GM23338 (cell line): ENCODE data around the gene KLHDC7A. TPM values are rescaled to one million over a fixed set of nuclear protein-coding genes. Genes with fewer than 3 reads are reported as not detected.

ENCODE experiments used
- ATAC-seq: fragments of 200-7000 bp; cut with Tn5 transposase; 3 replicates; pipeline ENCODE4 v1.9.1; 2020
- DNase-seq: peaks from one replicate; pipeline ENCODE4 v3.0.0-alpha.2; 2015; ENCODE audit warnings: low spot score
- H2AFZ ChIP-seq: fragments of 200-600 bp; sonication (generic); 2 replicates; pipeline ENCODE4 v1.8.0; 2016; ENCODE audit warnings: antibody characterized with exemption, mild to moderate bottlenecking, moderate library complexity
- H3F3A ChIP-seq: fragments of 200-600 bp; sonication (generic); replicated peaks from 2 replicates; pipeline ENCODE4 v1.8.0; 2017; ENCODE audit warnings: antibody characterized with exemption, mixed run types, low read depth
- H3K27ac ChIP-seq: fragments of 200-600 bp; sonication (generic); 2 replicates; pipeline ENCODE4 v1.6.1; 2016; ENCODE audit warnings: low read depth
- H3K27me3 ChIP-seq: fragments of 200-600 bp; sonication (generic); 2 replicates; pipeline ENCODE4 v1.8.0; 2016; ENCODE audit warnings: mild to moderate bottlenecking, mixed run types, moderate library complexity; ENCODE audit not compliant: insufficient read depth
- H3K36me3 ChIP-seq: fragments of 200-600 bp; sonication (generic); 2 replicates; pipeline ENCODE4 v1.8.0; 2016; ENCODE audit warnings: mild to moderate bottlenecking; ENCODE audit not compliant: insufficient read depth
- H3K4me1 ChIP-seq: fragments of 200-600 bp; sonication (generic); 2 replicates; pipeline ENCODE4 v1.8.0; 2016; ENCODE audit warnings: mild to moderate bottlenecking, moderate library complexity; ENCODE audit not compliant: insufficient read depth
- H3K4me2 ChIP-seq: fragments of 200-600 bp; sonication (generic); 2 replicates; pipeline ENCODE4 v1.7.1; 2017; ENCODE audit warnings: mixed run types
- H3K4me3 ChIP-seq: fragments of 200-600 bp; sonication (generic); 2 replicates; pipeline ENCODE4 v1.6.1; 2016; ENCODE audit warnings: mixed run types
- H3K79me2 ChIP-seq: fragments of 200-600 bp; sonication (generic); replicated peaks from 2 replicates; pipeline ENCODE4 v1.8.0; 2017; ENCODE audit warnings: mild to moderate bottlenecking; ENCODE audit not compliant: insufficient read depth
- H3K9me2 ChIP-seq: fragments of 200-600 bp; sonication (generic); 2 replicates; pipeline ENCODE4 v1.8.0; 2017; ENCODE audit not compliant: insufficient read depth
- H4K20me1 ChIP-seq: fragments of 200-600 bp; sonication (generic); replicated peaks from 2 replicates; pipeline ENCODE4 v1.8.0; 2017; ENCODE audit warnings: mild to moderate bottlenecking; ENCODE audit not compliant: insufficient read depth
- H3K27ac Mint-ChIP-seq: 2 replicates; pipeline ENCODE4 v1.8.0; 2020; ENCODE audit warnings: inconsistent platforms, mild to moderate bottlenecking, moderate library complexity, mixed read lengths
- H3K27me3 Mint-ChIP-seq: 3 replicates; pipeline ENCODE4 v1.8.0; 2022; ENCODE audit warnings: low read depth, mild to moderate bottlenecking, moderate library complexity, mixed read lengths, inconsistent platforms; ENCODE audit not compliant: insufficient read depth, poor library complexity
- H3K36me3 Mint-ChIP-seq: 3 replicates; pipeline ENCODE4 v1.8.0; 2021; ENCODE audit warnings: low read depth, mild to moderate bottlenecking, inconsistent platforms, moderate library complexity, mixed read lengths
- H3K4me1 Mint-ChIP-seq: 3 replicates; pipeline ENCODE4 v1.8.0; 2020; ENCODE audit warnings: mild to moderate bottlenecking, inconsistent platforms, mixed read lengths
- H3K4me3 Mint-ChIP-seq: 3 replicates; pipeline ENCODE4 v1.8.0; 2021; ENCODE audit warnings: moderate library complexity, mild to moderate bottlenecking, inconsistent platforms, mixed read lengths
- H3K9me3 Mint-ChIP-seq: 3 replicates; pipeline ENCODE4 v1.8.0; 2020; ENCODE audit warnings: moderate library complexity, mild to moderate bottlenecking, inconsistent platforms, mixed read lengths
- CREB1 ChIP-seq: fragments of 250-450 bp; sonication (Bioruptor Pico); IDR thresholded peaks from 2 replicates; pipeline ENCODE4 v1.5.0; 2020; ENCODE audit warnings: low read depth, mild to moderate bottlenecking, moderate library complexity
- ETS1 ChIP-seq: IDR thresholded peaks from 2 replicates; pipeline ENCODE4 v1.6.1; 2016; ENCODE audit warnings: antibody characterized with exemption
- EZH2 ChIP-seq: fragments of 200-600 bp; sonication (generic); IDR thresholded peaks from one replicate; pipeline ENCODE4 v1.8.0; 2017; ENCODE audit warnings: antibody characterized with exemption, mild to moderate bottlenecking, low read depth; ENCODE audit not compliant: unreplicated experiment
- EZH2phosphoT487 ChIP-seq: fragments of 200-600 bp; sonication (generic); IDR thresholded peaks from one replicate; pipeline ENCODE4 v1.8.1; 2018; ENCODE audit warnings: antibody characterized with exemption; ENCODE audit not compliant: unreplicated experiment
- JUNB ChIP-seq: IDR thresholded peaks from one replicate; pipeline ENCODE4 v1.6.1; 2016; ENCODE audit warnings: antibody characterized with exemption; ENCODE audit not compliant: unreplicated experiment
- NANOG ChIP-seq: IDR thresholded peaks from 2 replicates; pipeline ENCODE4 v1.6.1; 2016; ENCODE audit warnings: antibody characterized with exemption, borderline replicate concordance
- POLR2AphosphoS5 ChIP-seq: IDR thresholded peaks from 2 replicates; pipeline ENCODE4 v1.6.1; 2016; ENCODE audit warnings: antibody characterized with exemption, low read depth
- ZNF114 ChIP-seq: fragments of 250-450 bp; sonication (Bioruptor Pico); IDR thresholded peaks from 2 replicates; pipeline ENCODE4 v1.5.0; 2020; ENCODE audit warnings: mild to moderate bottlenecking, moderate library complexity
- ZNF331 ChIP-seq: fragments of 250-450 bp; sonication (Bioruptor Pico); IDR thresholded peaks from 2 replicates; pipeline ENCODE4 v1.5.0; 2020; ENCODE audit warnings: low read depth, mild to moderate bottlenecking, moderate library complexity
- ZNF462 ChIP-seq: fragments of 250-450 bp; sonication (Bioruptor Pico); IDR thresholded peaks from 2 replicates; pipeline ENCODE4 v1.5.0; 2020; ENCODE audit warnings: mild to moderate bottlenecking, moderate library complexity
- polyA plus RNA-seq: library from polyadenylated mRNA; unstranded; fragments of >200 nt; fragmentation: Nextera tagmentation; extraction: Ambion mirVana; gene quantifications from 2 replicates; pipeline ENCODE4 v1.2.1, GENCODE V29; 2016
- total RNA-seq: library from RNA; depleted of rRNA; stranded (reverse); fragments of >200 nt; shearing (Covaris generic); gene quantifications from 2 replicates; pipeline ENCODE4 v1.2.3, GENCODE V29; 2014
- TF ChIP-seq, protein P1 (sequence below), 2 experiments: fragments of 200-600 bp in 1 of 2; sonication (generic) in 1 of 2; conservative IDR thresholded peaks; 2 replicates each; pipeline versions ENCODE4 v1.5.1 to v1.6.1; 2016 to 2017; ENCODE audit warnings: antibody characterized with exemption in 2 of 2, low read depth in 2 of 2, mild to moderate bottlenecking in 2 of 2, moderate library complexity in 1 of 2
- TF ChIP-seq, protein P2 (sequence below): IDR thresholded peaks from one replicate; pipeline ENCODE4 v1.6.1; 2018; ENCODE audit warnings: antibody characterized with exemption; ENCODE audit not compliant: unreplicated experiment

KLHDC7A gene
- total and polyA plus RNA-seq, 2 experiments from 2014 or later = 4.5 to 22.4 TPM

DNA sequence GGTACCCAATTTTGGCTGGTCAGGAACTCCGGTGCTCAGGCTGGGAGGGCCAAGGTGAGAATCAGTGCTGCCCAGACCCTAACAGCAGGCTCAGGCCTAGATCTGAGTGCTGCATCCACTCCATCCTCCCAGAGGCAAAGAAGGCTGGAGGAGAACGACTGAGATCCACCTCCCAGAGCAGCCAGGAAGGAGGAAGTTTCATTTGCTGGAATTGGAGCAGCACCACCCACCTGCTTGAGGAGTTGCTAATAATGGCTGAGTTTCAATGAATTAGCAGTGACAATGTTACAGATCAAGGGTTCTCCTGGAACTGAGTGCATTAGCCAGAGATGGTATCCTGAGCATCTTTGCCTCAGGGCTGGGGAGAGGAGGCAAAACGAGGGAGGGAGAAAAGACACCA, 46.7 kb upstream of the KLHDC7A start (continued):
- TF ChIP-seq ZNF462 (CRISPR knock-in tag) (no peak), EZH2phosphoT487 (no peak), ETS1 (no peak)

DNA sequence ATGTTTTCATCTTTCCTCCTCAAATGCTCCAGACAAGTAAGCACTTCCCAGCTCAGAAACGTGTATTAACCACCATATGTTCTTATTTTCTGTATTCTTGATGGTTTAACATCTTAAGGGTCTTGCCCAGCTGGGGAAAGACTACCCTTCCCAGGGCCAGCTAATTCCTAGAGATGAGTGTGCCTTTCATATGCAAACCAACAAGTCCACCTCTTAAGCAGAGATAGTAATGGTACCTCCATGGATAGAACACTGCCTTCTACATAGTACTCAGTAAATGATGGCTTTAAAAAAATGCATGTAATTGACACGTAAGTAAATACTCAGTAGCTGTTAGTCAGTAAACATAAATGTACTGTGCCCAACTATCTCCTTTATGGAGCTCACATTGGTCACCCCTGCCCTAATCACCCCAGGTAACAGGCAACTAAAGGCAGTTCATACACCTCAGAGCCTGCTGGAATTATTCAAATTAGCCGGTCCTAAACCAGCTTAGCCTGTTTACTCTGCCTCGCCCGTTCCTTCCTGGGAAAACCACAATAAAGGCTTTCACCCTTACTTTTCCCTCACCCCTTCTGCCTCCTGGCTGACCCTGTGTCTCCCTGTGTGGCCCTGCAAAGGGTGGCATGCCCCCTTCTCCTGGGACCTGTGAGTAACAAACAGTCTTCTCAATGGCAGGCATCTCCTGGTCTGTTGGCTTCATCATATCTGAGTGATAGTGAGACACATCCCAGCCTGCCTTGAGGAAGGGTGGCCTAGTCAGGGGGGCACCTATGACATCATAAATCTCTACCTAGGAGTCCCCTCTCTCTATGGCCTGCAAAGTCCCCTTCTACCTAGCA, 40.1 kb upstream of the KLHDC7A start:
- no peak overlapping the region for H2AFZ ChIP-seq
- no peak overlapping the region for H3K4me3 ChIP-seq
- no peaks in the 10 kb centered on the region for H3K79me2 ChIP-seq
- H3K9me3 Mint-ChIP-seq = no peaks in the 10 kb centered on the region; the same call in none of the 3 replicates
- no peaks in the 10 kb centered on the region for H3F3A ChIP-seq
- no peaks in the 10 kb centered on the region for H3K27me3 ChIP-seq
- no peaks in the 10 kb centered on the region for H3K9me2 ChIP-seq
- H3K36me3 ChIP-seq = no peaks in the 10 kb centered on the region
- peaks cover 18% of the 10 kb centered on the region for H3K27me3 Mint-ChIP-seq
- H3K4me1 ChIP-seq = peaks cover 12% of the 10 kb centered on the region
- no peaks in the 10 kb centered on the region; the same call in 2 of the 3 replicates for H3K36me3 Mint-ChIP-seq
- ATAC-seq (peak; percentile 75), DNase-seq (peak; percentile 26)
- no peak overlapping the region for H3K27ac Mint-ChIP-seq
- peaks cover 30% of the 10 kb centered on the region for H3K4me1 Mint-ChIP-seq
- no peak overlapping the region for H3K27ac ChIP-seq
- peak overlapping the region; percentile 41; the same call in 1 of the 2 replicates for H3K4me2 ChIP-seq
- no peaks in the 10 kb centered on the region for H4K20me1 ChIP-seq
- H3K4me3 Mint-ChIP-seq = no peak overlapping the region
- TF ChIP-seq EZH2 (no peak), POLR2AphosphoS5 (no peak), JUNB (no peak), NANOG (no peak), CREB1 (CRISPR knock-in tag) (no peak), EZH2phosphoT487 (no peak), ZNF331 (CRISPR knock-in tag) (no peak), ZNF114 (no peak)
- TF ChIP-seq, protein P1, sequence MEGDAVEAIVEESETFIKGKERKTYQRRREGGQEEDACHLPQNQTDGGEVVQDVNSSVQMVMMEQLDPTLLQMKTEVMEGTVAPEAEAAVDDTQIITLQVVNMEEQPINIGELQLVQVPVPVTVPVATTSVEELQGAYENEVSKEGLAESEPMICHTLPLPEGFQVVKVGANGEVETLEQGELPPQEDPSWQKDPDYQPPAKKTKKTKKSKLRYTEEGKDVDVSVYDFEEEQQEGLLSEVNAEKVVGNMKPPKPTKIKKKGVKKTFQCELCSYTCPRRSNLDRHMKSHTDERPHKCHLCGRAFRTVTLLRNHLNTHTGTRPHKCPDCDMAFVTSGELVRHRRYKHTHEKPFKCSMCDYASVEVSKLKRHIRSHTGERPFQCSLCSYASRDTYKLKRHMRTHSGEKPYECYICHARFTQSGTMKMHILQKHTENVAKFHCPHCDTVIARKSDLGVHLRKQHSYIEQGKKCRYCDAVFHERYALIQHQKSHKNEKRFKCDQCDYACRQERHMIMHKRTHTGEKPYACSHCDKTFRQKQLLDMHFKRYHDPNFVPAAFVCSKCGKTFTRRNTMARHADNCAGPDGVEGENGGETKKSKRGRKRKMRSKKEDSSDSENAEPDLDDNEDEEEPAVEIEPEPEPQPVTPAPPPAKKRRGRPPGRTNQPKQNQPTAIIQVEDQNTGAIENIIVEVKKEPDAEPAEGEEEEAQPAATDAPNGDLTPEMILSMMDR (conservative IDR thresholded peaks at IDR 0.05; ENCODE audit: low read depth in 2 of 2) = no peak
- TF ChIP-seq, protein P2, sequence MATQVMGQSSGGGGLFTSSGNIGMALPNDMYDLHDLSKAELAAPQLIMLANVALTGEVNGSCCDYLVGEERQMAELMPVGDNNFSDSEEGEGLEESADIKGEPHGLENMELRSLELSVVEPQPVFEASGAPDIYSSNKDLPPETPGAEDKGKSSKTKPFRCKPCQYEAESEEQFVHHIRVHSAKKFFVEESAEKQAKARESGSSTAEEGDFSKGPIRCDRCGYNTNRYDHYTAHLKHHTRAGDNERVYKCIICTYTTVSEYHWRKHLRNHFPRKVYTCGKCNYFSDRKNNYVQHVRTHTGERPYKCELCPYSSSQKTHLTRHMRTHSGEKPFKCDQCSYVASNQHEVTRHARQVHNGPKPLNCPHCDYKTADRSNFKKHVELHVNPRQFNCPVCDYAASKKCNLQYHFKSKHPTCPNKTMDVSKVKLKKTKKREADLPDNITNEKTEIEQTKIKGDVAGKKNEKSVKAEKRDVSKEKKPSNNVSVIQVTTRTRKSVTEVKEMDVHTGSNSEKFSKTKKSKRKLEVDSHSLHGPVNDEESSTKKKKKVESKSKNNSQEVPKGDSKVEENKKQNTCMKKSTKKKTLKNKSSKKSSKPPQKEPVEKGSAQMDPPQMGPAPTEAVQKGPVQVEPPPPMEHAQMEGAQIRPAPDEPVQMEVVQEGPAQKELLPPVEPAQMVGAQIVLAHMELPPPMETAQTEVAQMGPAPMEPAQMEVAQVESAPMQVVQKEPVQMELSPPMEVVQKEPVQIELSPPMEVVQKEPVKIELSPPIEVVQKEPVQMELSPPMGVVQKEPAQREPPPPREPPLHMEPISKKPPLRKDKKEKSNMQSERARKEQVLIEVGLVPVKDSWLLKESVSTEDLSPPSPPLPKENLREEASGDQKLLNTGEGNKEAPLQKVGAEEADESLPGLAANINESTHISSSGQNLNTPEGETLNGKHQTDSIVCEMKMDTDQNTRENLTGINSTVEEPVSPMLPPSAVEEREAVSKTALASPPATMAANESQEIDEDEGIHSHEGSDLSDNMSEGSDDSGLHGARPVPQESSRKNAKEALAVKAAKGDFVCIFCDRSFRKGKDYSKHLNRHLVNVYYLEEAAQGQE = no peak
